Ishikawa (cell line): ENCODE results near the gene AMZ1.

Source experiments
- CEBPB ChIP-seq: IDR thresholded peaks from 2 replicates; pipeline ENCODE4 v1.6.1; 2012
- CREB1 ChIP-seq: IDR thresholded peaks from 2 replicates; pipeline ENCODE4 v1.6.1; 2012; ENCODE audit warnings: low read depth
- EGR1 ChIP-seq: IDR thresholded peaks from 2 replicates; pipeline ENCODE4 v1.6.1; 2012
- EP300 ChIP-seq: IDR thresholded peaks from 2 replicates; pipeline ENCODE4 v1.6.1; 2012; ENCODE audit warnings: borderline replicate concordance
- FOXM1 ChIP-seq: IDR thresholded peaks from 2 replicates; pipeline ENCODE4 v1.6.1; 2012; ENCODE audit warnings: low read depth, borderline replicate concordance
- MAX ChIP-seq: IDR thresholded peaks from 2 replicates; pipeline ENCODE4 v1.6.1; 2012
- NFIC ChIP-seq: IDR thresholded peaks from 2 replicates; pipeline ENCODE4 v1.6.1; 2012
- RAD21 ChIP-seq: IDR thresholded peaks from 2 replicates; pipeline ENCODE4 v1.6.1; 2012; ENCODE audit warnings: low read depth
- REST ChIP-seq: IDR thresholded peaks from 2 replicates; pipeline ENCODE4 v1.6.1; 2012; ENCODE audit warnings: low read depth, mild to moderate bottlenecking
- TAF1 ChIP-seq: IDR thresholded peaks from 2 replicates; pipeline ENCODE4 v1.6.1; 2012; ENCODE audit warnings: low read depth, mild to moderate bottlenecking
- TCF12 ChIP-seq: IDR thresholded peaks from 2 replicates; pipeline ENCODE4 v1.6.1; 2012; ENCODE audit warnings: low read depth
- TEAD4 ChIP-seq: IDR thresholded peaks from 2 replicates; pipeline ENCODE4 v1.6.1; 2012
- USF1 ChIP-seq: IDR thresholded peaks from 2 replicates; pipeline ENCODE4 v1.6.1; 2012
- YY1 ChIP-seq: IDR thresholded peaks from 2 replicates; pipeline ENCODE4 v1.6.1; 2012; ENCODE audit warnings: low read depth
- ZBTB7A ChIP-seq: IDR thresholded peaks from 2 replicates; pipeline ENCODE4 v1.6.1; 2012; ENCODE audit warnings: low read depth

AMZ1 gene

GRCh38 chr7:2750004-2750407, 62.0 kb downstream of the AMZ1 start:
- TF ChIP-seq TAF1 (no peak), CREB1 (no peak), FOXM1 (no peak), CEBPB (no peak), REST (no peak), YY1 (no peak), EGR1 (no peak), TCF12 (no peak), RAD21 (no peak), ZBTB7A (no peak), EP300 (no peak), TEAD4 (no peak), MAX (no peak), USF1 (no peak), NFIC (no peak)

- no peak for TF ChIP-seq RAD21
- no peak for TF ChIP-seq TAF1
- no peak for TF ChIP-seq EP300
- TF ChIP-seq CREB1, result no peak
Observed at GRCh38 chr7:2751086-2751485, 63.1 kb downstream of the AMZ1 start.

GRCh38 chr7:2753148-2753547, 65.1 kb downstream of the AMZ1 start:
- TF ChIP-seq ZBTB7A (no peak), NFIC (no peak), FOXM1 (no peak), CEBPB (no peak), RAD21 (no peak), USF1 (no peak), CREB1 (no peak), MAX (no peak), REST (no peak), YY1 (no peak), TCF12 (no peak), EP300 (no peak), TEAD4 (no peak)

- TF ChIP-seq MAX (no peak), EGR1 (no peak), REST (no peak), FOXM1 (no peak), CREB1 (no peak), TAF1 (no peak), CEBPB (no peak), USF1 (no peak), EP300 (no peak), ZBTB7A (no peak), NFIC (no peak), YY1 (no peak), TEAD4 (no peak), RAD21 (no peak), TCF12 (no peak)
Observed at GRCh38 chr7:2754086-2754485, 66.1 kb downstream of the AMZ1 start.
